Epithelial cell of esophagus (primary cell): ENCODE measurements around the gene CNTNAP5.

ENCODE experiments used
- DNase-seq: peaks from one replicate; pipeline ENCODE4 v3.0.0; 2010; ENCODE audit warnings: low read depth
- H3K4me3 ChIP-seq: 2 replicates; pipeline ENCODE4 v1.5.1; 2011; ENCODE audit warnings: mild to moderate bottlenecking, low read length, control low read depth
- TF ChIP-seq, protein P1 (sequence below): IDR thresholded peaks from 2 replicates; pipeline ENCODE4 v1.5.1; 2011; ENCODE audit warnings: low read depth, mild to moderate bottlenecking, low read length, control low read depth, inconsistent platforms; ENCODE audit not compliant: insufficient read depth; ENCODE audit errors: missing control alignments

CNTNAP5 gene

DNA sequence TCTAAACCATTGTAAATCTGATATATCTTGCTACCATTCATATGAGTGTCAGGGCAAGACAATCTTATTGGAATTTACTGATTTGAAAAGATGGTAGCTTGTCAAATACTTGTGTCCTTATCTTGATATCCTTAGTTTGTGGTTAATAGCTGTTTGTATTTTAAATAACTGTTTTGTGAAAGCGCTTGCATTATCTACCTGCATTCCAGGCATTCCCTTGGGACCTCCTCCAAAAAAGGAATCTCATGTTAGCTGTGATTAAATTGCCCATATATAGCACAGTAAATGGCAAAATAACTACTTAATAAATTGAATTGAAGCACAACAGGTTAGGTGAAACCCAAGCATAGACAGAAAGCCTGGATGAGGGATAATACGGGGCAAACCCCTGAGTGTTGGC, 13.9 kb downstream of the CNTNAP5 start:
- DNase-seq, result no peak
- TF ChIP-seq, protein P1, sequence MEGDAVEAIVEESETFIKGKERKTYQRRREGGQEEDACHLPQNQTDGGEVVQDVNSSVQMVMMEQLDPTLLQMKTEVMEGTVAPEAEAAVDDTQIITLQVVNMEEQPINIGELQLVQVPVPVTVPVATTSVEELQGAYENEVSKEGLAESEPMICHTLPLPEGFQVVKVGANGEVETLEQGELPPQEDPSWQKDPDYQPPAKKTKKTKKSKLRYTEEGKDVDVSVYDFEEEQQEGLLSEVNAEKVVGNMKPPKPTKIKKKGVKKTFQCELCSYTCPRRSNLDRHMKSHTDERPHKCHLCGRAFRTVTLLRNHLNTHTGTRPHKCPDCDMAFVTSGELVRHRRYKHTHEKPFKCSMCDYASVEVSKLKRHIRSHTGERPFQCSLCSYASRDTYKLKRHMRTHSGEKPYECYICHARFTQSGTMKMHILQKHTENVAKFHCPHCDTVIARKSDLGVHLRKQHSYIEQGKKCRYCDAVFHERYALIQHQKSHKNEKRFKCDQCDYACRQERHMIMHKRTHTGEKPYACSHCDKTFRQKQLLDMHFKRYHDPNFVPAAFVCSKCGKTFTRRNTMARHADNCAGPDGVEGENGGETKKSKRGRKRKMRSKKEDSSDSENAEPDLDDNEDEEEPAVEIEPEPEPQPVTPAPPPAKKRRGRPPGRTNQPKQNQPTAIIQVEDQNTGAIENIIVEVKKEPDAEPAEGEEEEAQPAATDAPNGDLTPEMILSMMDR, result no peak
- no peak overlapping the region for H3K4me3 ChIP-seq

DNA sequence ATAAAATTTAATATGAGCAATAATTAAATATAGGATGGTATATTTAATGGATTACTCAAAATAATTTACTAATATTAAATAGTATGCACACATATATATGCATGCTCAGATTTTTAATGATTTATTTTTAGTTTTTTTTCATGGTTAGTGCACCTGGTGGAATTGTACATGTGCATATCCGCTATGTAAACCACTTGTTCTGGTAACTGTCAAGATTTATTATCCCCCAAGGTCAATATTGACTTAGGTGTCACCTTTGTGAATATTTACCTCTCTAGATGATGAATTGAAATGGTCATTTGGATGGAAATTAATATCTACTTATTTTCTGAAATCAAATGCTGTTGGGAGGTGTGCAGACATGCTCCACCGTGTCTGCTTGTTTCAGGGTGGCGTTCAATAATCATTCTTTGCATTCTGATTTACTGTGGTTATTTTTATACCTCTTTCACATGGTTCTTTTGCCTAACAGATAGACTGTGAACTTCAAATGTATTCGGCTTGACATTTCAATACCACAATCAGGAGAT, 14.7 kb downstream of the CNTNAP5 start:
- TF ChIP-seq, protein P1, result no peak
- H3K4me3 ChIP-seq, result no peak overlapping the region
- no peak for DNase-seq

DNA sequence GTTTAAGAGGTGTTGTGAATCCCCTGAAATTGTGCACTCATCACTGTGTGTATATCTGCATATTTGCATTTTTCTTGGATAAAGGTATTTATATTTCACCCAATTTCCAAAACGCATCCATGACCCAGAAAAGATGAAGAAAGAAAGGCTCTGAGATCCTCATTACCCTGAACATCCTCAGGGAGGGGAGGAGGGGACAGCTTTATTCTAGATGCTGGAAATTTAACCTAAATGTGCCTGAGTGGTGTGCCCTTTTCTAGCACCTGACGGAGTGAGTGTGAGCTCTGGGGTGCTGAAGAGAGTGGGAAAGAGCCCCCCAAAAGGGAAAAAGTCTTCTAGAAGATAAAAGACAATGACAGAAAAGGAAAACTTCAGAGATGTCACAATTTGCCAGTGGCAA, 20.8 kb downstream of the CNTNAP5 start:
- TF ChIP-seq, protein P1, result no peak
- no peak overlapping the region for H3K4me3 ChIP-seq
- no peak for DNase-seq

DNA sequence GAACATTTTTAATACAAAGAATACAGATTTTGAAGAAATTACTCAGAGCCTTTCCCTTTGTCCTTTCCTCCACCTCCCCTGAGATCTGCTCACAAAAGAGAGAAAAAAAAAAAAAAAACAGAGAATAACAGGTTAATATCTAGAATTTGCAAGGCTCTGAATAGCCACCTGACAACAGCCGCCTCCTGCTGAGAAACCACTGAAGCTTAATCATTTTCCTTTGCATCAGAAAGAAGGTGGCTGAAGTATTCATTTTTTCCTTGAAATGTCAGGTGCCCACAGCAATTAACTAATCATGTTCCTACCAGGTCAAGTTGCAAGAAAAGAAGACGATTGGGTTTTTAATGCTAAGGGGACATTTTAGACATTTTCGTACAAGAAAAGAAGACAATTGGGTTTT, 21.2 kb downstream of the CNTNAP5 start:
- TF ChIP-seq, protein P1, result no peak
- DNase-seq, result no peak

DNA sequence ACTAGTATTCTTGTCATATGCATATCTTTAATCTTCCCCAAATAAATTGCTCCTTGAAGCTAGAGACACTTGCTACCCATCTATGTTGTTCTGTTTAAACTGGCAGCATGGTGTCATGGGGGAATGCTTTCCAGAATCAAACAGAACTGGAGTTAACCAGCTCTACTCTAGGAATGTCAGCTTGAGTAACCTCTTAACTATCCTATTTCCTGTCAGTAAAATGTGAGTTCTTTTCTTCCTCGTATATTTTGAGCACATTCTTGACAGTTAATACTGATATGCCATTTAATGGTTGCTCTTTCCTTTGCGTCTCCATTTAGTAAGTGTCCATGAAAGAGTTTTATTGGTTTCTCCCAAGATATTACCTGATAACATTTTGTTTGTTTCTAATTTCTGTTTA, 23.0 kb downstream of the CNTNAP5 start:
- H3K4me3 ChIP-seq, result no peak overlapping the region
- DNase-seq, result no peak
- TF ChIP-seq, protein P1, result no peak

More for the DNA sequence above, 21.2 kb downstream of the CNTNAP5 start:
- no peak overlapping the region for H3K4me3 ChIP-seq

DNA sequence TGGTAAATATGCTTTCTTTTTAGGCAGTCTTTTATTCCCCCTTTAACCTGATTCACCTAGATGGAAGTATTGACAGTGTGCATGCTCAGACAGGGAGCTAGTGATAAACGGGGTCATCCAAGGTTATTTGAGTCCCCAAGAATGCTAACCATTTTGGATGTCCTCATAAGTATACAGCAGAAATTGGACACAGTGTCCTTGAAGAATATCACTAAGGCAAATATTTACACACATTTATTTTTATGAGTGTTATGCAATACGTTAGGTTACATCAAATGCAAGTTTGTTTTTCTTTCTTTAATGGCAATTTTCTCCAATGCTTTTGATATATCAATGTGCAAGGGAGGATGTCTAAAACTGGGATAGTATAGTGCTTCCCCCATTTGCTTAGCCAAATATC, 23.6 kb downstream of the CNTNAP5 start:
- no peak for DNase-seq
- H3K4me3 ChIP-seq, result no peak overlapping the region
- TF ChIP-seq, protein P1, result no peak

DNA sequence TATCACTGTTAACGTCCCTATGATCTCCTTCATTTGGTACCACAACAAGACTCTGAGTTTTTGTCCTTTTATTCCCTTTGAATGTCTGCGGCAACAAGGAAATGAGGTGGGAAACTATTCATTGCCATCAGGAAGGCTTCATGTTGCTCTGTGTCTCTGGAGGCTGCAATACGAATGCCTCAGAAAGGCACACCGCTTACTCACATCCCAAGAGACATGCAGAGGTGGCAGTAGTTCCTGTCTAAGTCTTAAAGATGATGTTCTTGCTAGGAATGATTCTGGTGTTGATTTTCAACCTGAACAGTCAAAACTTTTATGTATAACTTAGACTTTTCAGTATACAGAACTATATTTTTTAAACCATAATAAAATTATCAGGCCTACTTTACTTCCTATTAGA, 24.0 kb downstream of the CNTNAP5 start:
- DNase-seq, result no peak
- TF ChIP-seq, protein P1, result no peak
- H3K4me3 ChIP-seq, result no peak overlapping the region
